Osteoblast (primary cell): Measurements from ENCODE around the gene NKAIN2. TPM values are rescaled to one million over a fixed set of nuclear protein-coding genes. Genes with fewer than 3 reads are reported as not detected.

Experiments
- DNase-seq: peaks from one replicate; pipeline ENCODE4 v3.0.0; 2011; ENCODE audit warnings: low spot score, mixed read lengths; ENCODE audit not compliant: insufficient read length; ENCODE audit errors: missing footprints
- H2AFZ ChIP-seq: 2 replicates; pipeline ENCODE4 v1.6.0; 2011; ENCODE audit warnings: mild to moderate bottlenecking, low read length
- H3K27ac ChIP-seq: 2 replicates; pipeline ENCODE4 v1.5.1; 2011; ENCODE audit warnings: mild to moderate bottlenecking, low read depth, low read length, moderate library complexity
- H3K27me3 ChIP-seq: 2 replicates; pipeline ENCODE4 v1.6.0; 2012; ENCODE audit warnings: mild to moderate bottlenecking, control low read depth, inconsistent platforms, low read length, moderate library complexity; ENCODE audit not compliant: insufficient read depth
- H3K36me3 ChIP-seq: 2 replicates; pipeline ENCODE4 v1.5.1; 2011; ENCODE audit warnings: mild to moderate bottlenecking, low read length, control low read depth, moderate library complexity; ENCODE audit not compliant: insufficient read depth
- H3K4me1 ChIP-seq: 2 replicates; pipeline ENCODE4 v1.5.1; 2011; ENCODE audit warnings: mild to moderate bottlenecking, low read length, control low read depth, moderate library complexity; ENCODE audit not compliant: insufficient read depth
- H3K4me2 ChIP-seq: 2 replicates; pipeline ENCODE4 v1.6.0; 2011; ENCODE audit warnings: mild to moderate bottlenecking, low read length; ENCODE audit not compliant: insufficient read depth
- H3K4me3 ChIP-seq: fragments of 200-600 bp; sonication (generic); 3 replicates; pipeline ENCODE4 v1.5.1; 2012; ENCODE audit warnings: mild to moderate bottlenecking, low read length, inconsistent platforms; ENCODE audit not compliant: insufficient read depth
- H3K79me2 ChIP-seq: 2 replicates; pipeline ENCODE4 v1.6.0; 2012; ENCODE audit warnings: mild to moderate bottlenecking, low read length, control low read depth, inconsistent platforms; ENCODE audit not compliant: insufficient read depth
- H3K9me3 ChIP-seq: 2 replicates; pipeline ENCODE4 v1.5.1; 2011; ENCODE audit warnings: low read depth, low read length, control low read depth
- H4K20me1 ChIP-seq: 2 replicates; pipeline ENCODE4 v1.6.0; 2012; ENCODE audit warnings: mild to moderate bottlenecking, low read length, control low read depth; ENCODE audit not compliant: insufficient read depth
- total RNA-seq: library from RNA; depleted of rRNA; stranded (reverse); fragments of >200 nt; gene quantifications from 2 replicates; pipeline ENCODE4 v1.2.3, GENCODE V29; 2012
- TF ChIP-seq, protein P1 (sequence below): IDR thresholded peaks from 2 replicates; pipeline ENCODE4 v1.5.1; 2011; ENCODE audit warnings: mild to moderate bottlenecking, low read depth, low read length, moderate library complexity; ENCODE audit errors: extremely low read depth

Gene NKAIN2
- total RNA-seq, 1 donor, result under 0.01 TPM

DNA sequence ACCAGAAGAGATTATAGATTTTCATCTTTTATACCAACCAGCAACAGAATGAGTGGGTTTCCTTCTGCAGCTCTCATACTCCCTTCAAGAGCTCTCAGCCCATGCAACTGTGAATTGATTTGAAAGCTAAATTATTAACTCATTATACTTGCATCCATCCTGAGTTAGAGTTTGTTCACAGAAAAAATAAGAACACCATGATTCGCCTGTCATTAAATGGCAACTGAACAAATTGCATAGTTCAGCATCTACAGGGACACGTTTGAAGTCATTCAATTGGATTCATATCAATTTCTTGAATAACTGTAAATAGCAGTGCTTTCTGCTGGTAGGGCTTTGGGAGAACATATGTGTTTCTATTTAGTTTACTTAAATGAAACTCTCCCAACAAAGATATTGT is 65.7 kb downstream of the NKAIN2 start:
- Histone ChIP-seq H3K27ac (no peak overlapping the region), H3K36me3 (no peaks in the 10 kb centered on the region), H4K20me1 (no peaks in the 10 kb centered on the region), H3K9me3 (no peaks in the 10 kb centered on the region), H3K4me1 (no peaks in the 10 kb centered on the region), H3K27me3 (no peaks in the 10 kb centered on the region), H3K79me2 (no peaks in the 10 kb centered on the region), H2AFZ (no peak overlapping the region), H3K4me3 (no peak overlapping the region), H3K4me2 (no peak overlapping the region)
- DNase-seq, result no peak
- TF ChIP-seq, protein P1, sequence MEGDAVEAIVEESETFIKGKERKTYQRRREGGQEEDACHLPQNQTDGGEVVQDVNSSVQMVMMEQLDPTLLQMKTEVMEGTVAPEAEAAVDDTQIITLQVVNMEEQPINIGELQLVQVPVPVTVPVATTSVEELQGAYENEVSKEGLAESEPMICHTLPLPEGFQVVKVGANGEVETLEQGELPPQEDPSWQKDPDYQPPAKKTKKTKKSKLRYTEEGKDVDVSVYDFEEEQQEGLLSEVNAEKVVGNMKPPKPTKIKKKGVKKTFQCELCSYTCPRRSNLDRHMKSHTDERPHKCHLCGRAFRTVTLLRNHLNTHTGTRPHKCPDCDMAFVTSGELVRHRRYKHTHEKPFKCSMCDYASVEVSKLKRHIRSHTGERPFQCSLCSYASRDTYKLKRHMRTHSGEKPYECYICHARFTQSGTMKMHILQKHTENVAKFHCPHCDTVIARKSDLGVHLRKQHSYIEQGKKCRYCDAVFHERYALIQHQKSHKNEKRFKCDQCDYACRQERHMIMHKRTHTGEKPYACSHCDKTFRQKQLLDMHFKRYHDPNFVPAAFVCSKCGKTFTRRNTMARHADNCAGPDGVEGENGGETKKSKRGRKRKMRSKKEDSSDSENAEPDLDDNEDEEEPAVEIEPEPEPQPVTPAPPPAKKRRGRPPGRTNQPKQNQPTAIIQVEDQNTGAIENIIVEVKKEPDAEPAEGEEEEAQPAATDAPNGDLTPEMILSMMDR, result no peak

DNA sequence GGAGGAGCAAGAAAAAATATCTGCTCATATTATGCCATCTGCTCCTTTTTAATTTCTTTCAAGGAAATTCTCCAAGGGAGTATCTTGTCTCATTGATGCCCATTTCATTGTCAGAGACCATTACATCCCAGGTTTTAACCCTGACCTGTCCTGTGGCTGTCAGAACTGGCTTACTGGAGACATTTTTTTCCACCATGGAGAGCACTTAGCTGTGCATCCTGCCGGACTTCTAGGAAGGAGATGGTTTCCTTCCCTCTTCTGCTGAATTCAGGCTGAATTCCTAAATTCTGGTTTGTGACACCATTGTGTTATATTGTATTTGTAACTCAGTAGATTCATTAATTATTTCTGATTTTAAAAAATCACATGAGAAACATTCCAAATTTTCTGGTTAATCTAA is 70.3 kb downstream of the NKAIN2 start:
- Histone ChIP-seq H2AFZ (no peak overlapping the region), H3K27me3 (no peaks in the 10 kb centered on the region), H3K9me3 (no peaks in the 10 kb centered on the region), H3K36me3 (no peaks in the 10 kb centered on the region), H3K27ac (no peak overlapping the region), H3K79me2 (no peaks in the 10 kb centered on the region), H3K4me2 (no peak overlapping the region), H4K20me1 (no peaks in the 10 kb centered on the region), H3K4me3 (no peak overlapping the region), H3K4me1 (no peaks in the 10 kb centered on the region)
- TF ChIP-seq, protein P1, result no peak
- DNase-seq, result no peak

DNA sequence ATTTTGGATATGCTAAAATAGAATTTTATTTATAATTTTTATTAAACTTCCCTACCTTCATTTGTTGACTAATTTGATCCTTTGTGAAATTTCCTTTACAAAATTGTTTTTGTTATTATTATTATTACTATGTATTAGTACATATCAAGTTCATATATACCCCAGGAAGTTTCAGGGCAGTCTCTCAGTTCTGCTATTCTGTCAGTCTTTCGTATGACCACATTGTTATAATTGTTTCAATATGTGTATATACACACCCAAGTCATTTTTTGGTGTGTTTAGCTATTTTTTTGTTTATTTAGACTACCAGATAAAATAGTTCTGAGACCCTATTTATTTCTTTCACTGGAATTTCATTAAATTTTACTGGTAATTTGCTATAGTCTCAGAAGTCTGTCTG is 72.1 kb downstream of the NKAIN2 start:
- no peaks in the 10 kb centered on the region for H3K27me3 ChIP-seq
- DNase-seq, result no peak
- H4K20me1 ChIP-seq, result no peaks in the 10 kb centered on the region
- H2AFZ ChIP-seq, result no peak overlapping the region
- H3K9me3 ChIP-seq, result no peaks in the 10 kb centered on the region
- no peak overlapping the region for H3K4me2 ChIP-seq
- H3K4me1 ChIP-seq, result no peaks in the 10 kb centered on the region
- no peak overlapping the region for H3K27ac ChIP-seq
- no peaks in the 10 kb centered on the region for H3K79me2 ChIP-seq
- H3K4me3 ChIP-seq, result no peak overlapping the region
- no peaks in the 10 kb centered on the region for H3K36me3 ChIP-seq
- TF ChIP-seq, protein P1, result no peak

DNA sequence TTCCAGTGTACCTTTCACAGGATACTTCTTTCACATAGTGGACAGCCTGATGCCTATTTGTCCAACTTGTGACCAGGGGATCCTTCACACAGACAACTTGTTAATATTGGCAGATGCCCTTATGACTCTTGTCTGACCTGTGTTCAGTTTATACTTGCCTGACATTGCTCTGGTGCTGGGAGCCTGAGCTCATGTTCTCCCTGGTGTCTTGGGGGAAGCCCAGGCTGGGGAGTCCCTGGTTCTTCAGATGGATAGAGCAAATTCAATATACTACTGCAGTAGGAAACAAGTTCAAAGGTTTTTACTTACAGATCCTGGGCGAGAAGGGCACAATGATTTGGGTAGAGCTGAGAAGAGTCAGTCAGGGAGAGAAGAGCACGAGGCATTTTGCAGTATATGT is 76.1 kb downstream of the NKAIN2 start:
- no peaks in the 10 kb centered on the region for H3K27me3 ChIP-seq
- no peaks in the 10 kb centered on the region for H3K9me3 ChIP-seq
- DNase-seq, result no peak

More for the DNA sequence above, 76.1 kb downstream of the NKAIN2 start:
- H3K4me3 ChIP-seq, result no peak overlapping the region
- TF ChIP-seq, protein P1, result no peak
- no peak overlapping the region for H3K4me2 ChIP-seq
- no peaks in the 10 kb centered on the region for H3K36me3 ChIP-seq
- H4K20me1 ChIP-seq, result no peaks in the 10 kb centered on the region
- H3K27ac ChIP-seq, result no peak overlapping the region
- H2AFZ ChIP-seq, result no peak overlapping the region
- H3K79me2 ChIP-seq, result no peaks in the 10 kb centered on the region
- H3K4me1 ChIP-seq, result no peaks in the 10 kb centered on the region
